ENCODE results near the gene DNAH2. TPM values are rescaled to one million over a fixed set of nuclear protein-coding genes. Genes with fewer than 3 reads are reported as not detected.

DNAH2 gene
- total RNA-seq, 4 donors from 2014 or later, result under 0.01 to 1.4 (median under 0.01) TPM

DNA sequence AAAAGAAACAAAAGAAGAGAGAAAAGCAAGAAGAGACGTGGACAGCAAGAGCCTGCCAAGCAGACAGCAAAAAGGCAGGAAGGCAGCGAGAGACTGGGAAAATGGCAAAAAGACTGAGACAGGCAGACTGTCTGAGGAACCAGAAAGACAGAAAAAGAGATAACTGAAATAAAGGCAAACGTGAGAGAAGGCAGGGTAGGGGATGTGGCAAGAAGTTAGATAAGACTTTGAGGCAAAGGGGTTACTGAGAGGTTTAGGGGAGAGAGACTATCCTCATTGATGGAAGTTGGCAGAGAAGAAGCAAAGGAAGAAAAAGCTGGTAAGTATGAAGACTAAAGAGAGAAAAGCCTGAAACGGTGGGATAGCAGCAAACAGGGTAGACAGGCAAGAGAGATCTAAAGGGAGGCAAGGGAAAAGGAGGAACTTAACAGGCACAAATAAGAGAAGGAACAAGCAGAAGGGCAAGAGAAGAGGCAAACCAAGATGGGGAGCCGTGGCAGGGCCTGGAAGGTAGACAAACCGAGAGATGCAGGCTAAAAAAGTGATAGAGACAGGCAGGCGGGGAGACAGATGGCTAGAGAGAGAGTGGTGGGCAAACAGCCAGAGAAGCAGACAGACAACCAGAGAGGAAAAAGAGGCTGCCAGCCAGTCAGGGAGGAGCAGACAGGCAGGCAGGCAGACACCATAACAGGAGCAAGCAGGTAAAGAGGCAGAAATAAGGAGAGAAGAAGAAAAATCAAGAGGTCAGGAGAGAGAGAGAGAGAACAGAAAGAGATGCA lies 163.9 kb downstream of the DNAH2 start:
- DNase-seq (ENCODE audit: low spot score in 2 of 2), result no peak
- Histone ChIP-seq H3K4me1 (peaks cover 0 to 59% (median 13%) of the 10 kb centered on the region in 4 donors), H3K36me3 (peaks cover 0 to 17% (median 0%) of the 10 kb centered on the region in 3 donors), H3K27ac (peak overlapping the region in 2 of 4 donors; percentile 91 to 95), H3K4me3 (no peak overlapping the region), H3K9me3 (no peaks in the 10 kb centered on the region), H3K27me3 (no peaks in the 10 kb centered on the region)
- TF ChIP-seq, protein P1, sequence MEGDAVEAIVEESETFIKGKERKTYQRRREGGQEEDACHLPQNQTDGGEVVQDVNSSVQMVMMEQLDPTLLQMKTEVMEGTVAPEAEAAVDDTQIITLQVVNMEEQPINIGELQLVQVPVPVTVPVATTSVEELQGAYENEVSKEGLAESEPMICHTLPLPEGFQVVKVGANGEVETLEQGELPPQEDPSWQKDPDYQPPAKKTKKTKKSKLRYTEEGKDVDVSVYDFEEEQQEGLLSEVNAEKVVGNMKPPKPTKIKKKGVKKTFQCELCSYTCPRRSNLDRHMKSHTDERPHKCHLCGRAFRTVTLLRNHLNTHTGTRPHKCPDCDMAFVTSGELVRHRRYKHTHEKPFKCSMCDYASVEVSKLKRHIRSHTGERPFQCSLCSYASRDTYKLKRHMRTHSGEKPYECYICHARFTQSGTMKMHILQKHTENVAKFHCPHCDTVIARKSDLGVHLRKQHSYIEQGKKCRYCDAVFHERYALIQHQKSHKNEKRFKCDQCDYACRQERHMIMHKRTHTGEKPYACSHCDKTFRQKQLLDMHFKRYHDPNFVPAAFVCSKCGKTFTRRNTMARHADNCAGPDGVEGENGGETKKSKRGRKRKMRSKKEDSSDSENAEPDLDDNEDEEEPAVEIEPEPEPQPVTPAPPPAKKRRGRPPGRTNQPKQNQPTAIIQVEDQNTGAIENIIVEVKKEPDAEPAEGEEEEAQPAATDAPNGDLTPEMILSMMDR (IDR thresholded peaks at IDR 0.05), result no peak
- WGBS, 2 donors, result 43 to 47% methylated on average over 7 of the region's 7 CpGs

DNA sequence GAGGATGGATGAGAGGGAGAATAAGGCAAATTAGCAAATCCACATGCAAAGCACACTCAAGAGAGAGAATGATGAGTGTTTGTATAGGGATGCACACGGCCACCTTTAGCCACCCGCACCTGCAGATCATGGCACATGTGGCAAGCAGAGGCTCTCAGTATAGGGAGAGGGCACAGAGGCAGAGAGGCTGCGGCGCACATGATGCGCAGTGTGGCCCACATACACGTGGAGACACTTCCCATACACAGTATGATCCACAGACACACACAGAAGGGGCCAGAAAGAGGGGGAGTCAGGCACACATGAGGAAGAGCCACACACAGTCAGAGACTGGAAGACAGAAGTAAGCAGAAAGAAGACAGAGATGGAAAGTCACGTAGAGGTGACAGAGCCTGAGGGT lies 164.5 kb downstream of the DNAH2 start:
- peaks cover 0 to 65% (median 18%) of the 10 kb centered on the region in 4 donors for H3K4me1 ChIP-seq
- H3K27ac ChIP-seq, result peak overlapping the region in 2 of 4 donors; percentile 91 to 95
- no peak overlapping the region for H3K4me3 ChIP-seq
- no peaks in the 10 kb centered on the region for H3K27me3 ChIP-seq
- no peaks in the 10 kb centered on the region for H3K9me3 ChIP-seq
- TF ChIP-seq EP300 (IDR thresholded peaks at IDR 0.05), result no peak
- no peak for TF ChIP-seq POLR2A (IDR thresholded peaks at IDR 0.05)
- 68 to 74% methylated on average over 7 of the region's 7 CpGs for WGBS, 2 donors
- H3K36me3 ChIP-seq, result peaks cover 0 to 17% (median 0%) of the 10 kb centered on the region in 3 donors
- DNase-seq (ENCODE audit: low spot score in 2 of 2), result no peak

- WGBS, 2 donors, result 72 to 75% methylated on average over 3 of the region's 3 CpGs
- TF ChIP-seq POLR2A (IDR thresholded peaks at IDR 0.05) (peak in 1 of 2 donors; percentile 57), EP300 (IDR thresholded peaks at IDR 0.05) (peak in 1 of 2 donors; percentile 69)
- TF ChIP-seq, protein P1 (IDR thresholded peaks at IDR 0.05), result no peak
- H3K4me3 ChIP-seq, result peak overlapping the region in 1 of 4 donors; percentile 2
Measured at GRCh38 chr17:7882629-7883028, 165.1 kb downstream of the DNAH2 start.

More at GRCh38 chr17:7882629-7883028, 165.1 kb downstream of the DNAH2 start:
- no peak for DNase-seq (ENCODE audit: low spot score in 2 of 2)
- no peaks in the 10 kb centered on the region for H3K9me3 ChIP-seq
- peaks cover 0 to 69% (median 21%) of the 10 kb centered on the region in 4 donors for H3K4me1 ChIP-seq
- H3K27me3 ChIP-seq, result no peaks in the 10 kb centered on the region
- H3K27ac ChIP-seq, result peak overlapping the region; percentile 62 to 95 (median 85)
- peaks cover 0 to 17% (median 0%) of the 10 kb centered on the region in 3 donors for H3K36me3 ChIP-seq

Other genes starting within 250 kb of the DNAH2 start
- 10 to 100 TPM; 60.5 to 64.1 (median 63.0) TPM for gene ZBTB4, start 238.1 kb upstream of the DNAH2 start, total RNA-seq
- gene SLC35G6, start 236.3 kb upstream of the DNAH2 start, total RNA-seq, result not detected
- gene POLR2A, start 233.4 kb upstream of the DNAH2 start, total RNA-seq, result 100 to 1,000 TPM in 3 of 4 donors, 10 to 100 TPM in 1; 87.0 to 163 (median 125) TPM
- 100 to 1,000 TPM in 2 of 4 donors, 10 to 100 TPM in 2; 59.4 to 109 (median 98.8) TPM for gene TNFSF12, start 168.7 kb upstream of the DNAH2 start, total RNA-seq
- 10 to 100 TPM; 44.7 to 93.3 (median 64.7) TPM for gene TNFSF13, start 159.0 kb upstream of the DNAH2 start, total RNA-seq
- gene SENP3, start 155.8 kb upstream of the DNAH2 start, total RNA-seq, result 10 to 100 TPM; 54.3 to 75.4 (median 59.0) TPM
- gene CD68, start 138.1 kb upstream of the DNAH2 start, total RNA-seq, result 10 to 100 TPM; 19.3 to 65.7 (median 34.2) TPM
- gene MPDU1, start 133.9 kb upstream of the DNAH2 start, total RNA-seq, result 100 to 1,000 TPM in 1 of 4 donors, 10 to 100 TPM in 3; 58.3 to 102 (median 66.2) TPM
- 1 to 10 TPM; 3.1 to 6.9 (median 5.0) TPM for gene SOX15, start 127.7 kb upstream of the DNAH2 start, total RNA-seq
- 10 to 100 TPM; 34.7 to 39.4 (median 36.7) TPM for gene FXR2, start 102.8 kb upstream of the DNAH2 start, total RNA-seq
- gene SAT2, start 89.9 kb upstream of the DNAH2 start, total RNA-seq, result 100 to 1,000 TPM in 1 of 4 donors, 10 to 100 TPM in 3; 69.3 to 130 (median 82.0) TPM
- 1 to 10 TPM in 1 of 4 donors, under 1 TPM in 1, not detected in 2; 0.63 to 1.2 TPM for gene SHBG, start 87.6 kb upstream of the DNAH2 start, total RNA-seq
- gene ATP1B2, start 66.8 kb upstream of the DNAH2 start, total RNA-seq, result 1 to 10 TPM; 1.5 to 3.9 (median 1.9) TPM
- gene TP53, start 30.3 kb upstream of the DNAH2 start, total RNA-seq, result 10 to 100 TPM; 26.7 to 32.1 (median 30.0) TPM
- gene WRAP53, start 29.3 kb upstream of the DNAH2 start, total RNA-seq, result 1 to 10 TPM; 3.6 to 8.0 (median 4.8) TPM
- under 1 TPM in 2 of 4 donors, not detected in 2; 0.20 to 0.21 TPM for gene EFNB3, start 12.5 kb upstream of the DNAH2 start, total RNA-seq
- 10 to 100 TPM in 2 of 4 donors, 1 to 10 TPM in 2; 7.5 to 10.8 (median 9.7) TPM for gene KDM6B, start 116.5 kb downstream of the DNAH2 start, total RNA-seq
- 10 to 100 TPM in 3 of 4 donors, 1 to 10 TPM in 1; 9.2 to 41.7 (median 25.6) TPM for gene TMEM88, start 137.3 kb downstream of the DNAH2 start, total RNA-seq
- 100 to 1,000 TPM; 104 to 198 (median 167) TPM for gene NAA38, start 139.8 kb downstream of the DNAH2 start, total RNA-seq
- gene CYB5D1, start 140.3 kb downstream of the DNAH2 start, total RNA-seq, result 10 to 100 TPM in 2 of 4 donors, 1 to 10 TPM in 2; 9.4 to 13.6 (median 11.1) TPM
- gene CHD3, start 171.0 kb downstream of the DNAH2 start, total RNA-seq, result 100 to 1,000 TPM in 3 of 4 donors, 10 to 100 TPM in 1; 80.4 to 202 (median 125) TPM
- gene RNF227, start 198.5 kb downstream of the DNAH2 start, total RNA-seq, result 10 to 100 TPM in 1 of 4 donors, 1 to 10 TPM in 3; 2.6 to 41.2 (median 3.8) TPM
- 1 to 10 TPM; 1.1 to 6.0 (median 1.4) TPM for gene KCNAB3, start 212.1 kb downstream of the DNAH2 start, total RNA-seq
- gene TRAPPC1, start 214.2 kb downstream of the DNAH2 start, total RNA-seq, result 10 to 100 TPM; 24.1 to 39.3 (median 36.8) TPM
- 10 to 100 TPM; 22.4 to 38.0 (median 28.0) TPM for gene CNTROB, start 214.5 kb downstream of the DNAH2 start, total RNA-seq

All from tibial nerve (tissue), 4 donors.